ENCODE data around the gene LRP1B. TPM values are rescaled to one million over a fixed set of nuclear protein-coding genes. Genes with fewer than 3 reads are reported as not detected.
A peak's percentile ranks its signal among the peaks of the same experiment; 100 is the strongest.

The LRP1B gene
- total RNA-seq, 6 experiments from 2014 or later: 0.06 to 1.7 (median 0.15) TPM; not detected in 1

GRCh38 chr2:142045641-142046040 lies 85.2 kb downstream of the LRP1B start:
- Histone ChIP-seq H3K4me3 (no peak overlapping the region), H3K36me3 (no peaks in the 10 kb centered on the region), H3K27ac (no peak overlapping the region), H3K9me3 (no peaks in the 10 kb centered on the region), H3K4me1 (peaks cover 0 to 9% (median 2%) of the 10 kb centered on the region in 4 donors), H3K27me3 (peaks cover 0 to 4% of the 10 kb centered on the region in 2 donors)
- intact Hi-C loops (cut with DNase I): no loop called here
- no peak for TF ChIP-seq POLR2A (IDR thresholded peaks at IDR 0.05)
- TF ChIP-seq CTCF (IDR thresholded peaks at IDR 0.05): no peak
- ATAC-seq (no peak), DNase-seq (no peak)
- WGBS (ENCODE audit: insufficient coverage, low coverage, low lambda C conversion rate, missing lambda C conversion rate): 70% methylated on average over 4 of the region's 4 CpGs

- Histone ChIP-seq H3K9me3 (no peaks in the 10 kb centered on the region), H3K4me3 (no peak overlapping the region), H3K27ac (no peak overlapping the region), H3K36me3 (no peaks in the 10 kb centered on the region), H3K27me3 (peaks cover 0 to 4% of the 10 kb centered on the region in 2 donors), H3K4me1 (peaks cover 0 to 9% (median 2%) of the 10 kb centered on the region in 4 donors)
- intact Hi-C loops (cut with DNase I): no loop called here
- 20% methylated on average over 3 of the region's 3 CpGs for whole genome bisulfite sequencing (ENCODE audit: insufficient coverage, low coverage, low lambda C conversion rate, missing lambda C conversion rate)
- TF ChIP-seq POLR2A (IDR thresholded peaks at IDR 0.05): no peak
- no peak for TF ChIP-seq CTCF (IDR thresholded peaks at IDR 0.05)
- peak; percentile 81 to 97 (median 90) for ATAC-seq
- no peak for DNase-seq
These were observed 86.6 kb downstream of the LRP1B start for GRCh38 chr2:142044197-142044596.

- Histone ChIP-seq H3K27me3 (peaks cover 0 to 4% of the 10 kb centered on the region in 2 donors), H3K36me3 (no peaks in the 10 kb centered on the region), H3K4me3 (no peak overlapping the region), H3K4me1 (peaks cover 0 to 9% (median 2%) of the 10 kb centered on the region in 4 donors), H3K27ac (no peak overlapping the region), H3K9me3 (no peaks in the 10 kb centered on the region)
- ATAC-seq: no peak
- TF ChIP-seq POLR2A (IDR thresholded peaks at IDR 0.05) (no peak), CTCF (IDR thresholded peaks at IDR 0.05) (no peak)
- 26% methylated on average over 1 of the region's 1 CpG for WGBS (ENCODE audit: insufficient coverage, low coverage, low lambda C conversion rate, missing lambda C conversion rate)
- intact Hi-C loops (cut with DNase I): no loop called here
- no peak for DNase-seq
These were observed 88.1 kb downstream of the LRP1B start for GRCh38 chr2:142042536-142043199.

GRCh38 chr2:142041996-142042395 lies 88.8 kb downstream of the LRP1B start:
- intact Hi-C loops (cut with DNase I): no loop called here
- WGBS (ENCODE audit: insufficient coverage, low coverage, low lambda C conversion rate, missing lambda C conversion rate): 33% methylated on average over 6 of the region's 6 CpGs

More at GRCh38 chr2:142041996-142042395, 88.8 kb downstream of the LRP1B start:
- Histone ChIP-seq H3K27me3 (peaks cover 0 to 4% of the 10 kb centered on the region in 2 donors), H3K36me3 (no peaks in the 10 kb centered on the region), H3K9me3 (no peaks in the 10 kb centered on the region), H3K4me3 (no peak overlapping the region), H3K4me1 (peaks cover 0 to 9% (median 2%) of the 10 kb centered on the region in 4 donors), H3K27ac (no peak overlapping the region)
- peak in 2 of 4 donors; percentile 59 to 61 for ATAC-seq
- DNase-seq: no peak
- TF ChIP-seq POLR2A (IDR thresholded peaks at IDR 0.05) (no peak), CTCF (IDR thresholded peaks at IDR 0.05) (no peak)

All from right lobe of liver (tissue), 6 donors.